Omental fat pad (tissue), 4 donors: ENCODE measurements around the gene NLRP8. TPM values are rescaled to one million over a fixed set of nuclear protein-coding genes. Genes with fewer than 3 reads are reported as not detected.

Experiments used
- ATAC-seq: fragments of 150-250 bp; one replicate; pipeline ENCODE4 v1.9.1; 2016; ENCODE audit warnings: mild to moderate bottlenecking, moderate library complexity; ENCODE audit not compliant: low FRiP score
- DNase-seq: peaks from one replicate; pipeline ENCODE4 v3.0.0-alpha.2; 2019; ENCODE audit warnings: low spot score
- total RNA-seq, 4 donors: library from RNA; depleted of rRNA; stranded (reverse); fragments of >200 nt; gene quantifications; one replicate each; pipeline ENCODE4 v1.1.0, GENCODE V29; 2016
- TF ChIP-seq, protein P1 (sequence below), 3 donors: fragments of 450-650 bp; IDR thresholded peaks; one replicate each; pipeline ENCODE4 v1.5.1; 2016 to 2017; ENCODE audit warnings: antibody characterized with exemption in 3 of 3, mild to moderate bottlenecking in 3 of 3, moderate library complexity in 2 of 3

Gene NLRP8
- total RNA-seq, 4 donors from 2014 or later = not detected

DNA sequence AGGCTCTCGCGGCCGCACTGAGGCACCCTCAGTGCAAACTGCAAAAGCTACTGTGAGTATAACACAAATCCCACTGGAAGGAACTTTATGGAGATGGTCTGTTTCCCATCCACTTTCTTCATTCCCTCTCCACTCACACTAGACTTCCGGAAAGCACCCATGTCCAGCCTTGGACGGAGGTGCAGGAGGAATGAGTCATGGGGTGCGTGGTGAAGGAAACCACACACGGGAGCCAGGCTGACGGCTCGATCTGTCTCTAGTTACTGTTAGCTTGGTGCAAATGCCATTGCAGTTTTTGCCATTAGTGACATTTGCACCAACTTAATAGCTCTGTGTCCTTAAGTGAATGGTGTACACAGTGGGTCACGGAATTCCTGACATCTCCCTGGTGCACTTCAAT lies 14.6 kb downstream of the NLRP8 start:
- TF ChIP-seq, protein P1, sequence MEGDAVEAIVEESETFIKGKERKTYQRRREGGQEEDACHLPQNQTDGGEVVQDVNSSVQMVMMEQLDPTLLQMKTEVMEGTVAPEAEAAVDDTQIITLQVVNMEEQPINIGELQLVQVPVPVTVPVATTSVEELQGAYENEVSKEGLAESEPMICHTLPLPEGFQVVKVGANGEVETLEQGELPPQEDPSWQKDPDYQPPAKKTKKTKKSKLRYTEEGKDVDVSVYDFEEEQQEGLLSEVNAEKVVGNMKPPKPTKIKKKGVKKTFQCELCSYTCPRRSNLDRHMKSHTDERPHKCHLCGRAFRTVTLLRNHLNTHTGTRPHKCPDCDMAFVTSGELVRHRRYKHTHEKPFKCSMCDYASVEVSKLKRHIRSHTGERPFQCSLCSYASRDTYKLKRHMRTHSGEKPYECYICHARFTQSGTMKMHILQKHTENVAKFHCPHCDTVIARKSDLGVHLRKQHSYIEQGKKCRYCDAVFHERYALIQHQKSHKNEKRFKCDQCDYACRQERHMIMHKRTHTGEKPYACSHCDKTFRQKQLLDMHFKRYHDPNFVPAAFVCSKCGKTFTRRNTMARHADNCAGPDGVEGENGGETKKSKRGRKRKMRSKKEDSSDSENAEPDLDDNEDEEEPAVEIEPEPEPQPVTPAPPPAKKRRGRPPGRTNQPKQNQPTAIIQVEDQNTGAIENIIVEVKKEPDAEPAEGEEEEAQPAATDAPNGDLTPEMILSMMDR (IDR thresholded peaks at IDR 0.05) = no peak
- no peak for ATAC-seq

DNA sequence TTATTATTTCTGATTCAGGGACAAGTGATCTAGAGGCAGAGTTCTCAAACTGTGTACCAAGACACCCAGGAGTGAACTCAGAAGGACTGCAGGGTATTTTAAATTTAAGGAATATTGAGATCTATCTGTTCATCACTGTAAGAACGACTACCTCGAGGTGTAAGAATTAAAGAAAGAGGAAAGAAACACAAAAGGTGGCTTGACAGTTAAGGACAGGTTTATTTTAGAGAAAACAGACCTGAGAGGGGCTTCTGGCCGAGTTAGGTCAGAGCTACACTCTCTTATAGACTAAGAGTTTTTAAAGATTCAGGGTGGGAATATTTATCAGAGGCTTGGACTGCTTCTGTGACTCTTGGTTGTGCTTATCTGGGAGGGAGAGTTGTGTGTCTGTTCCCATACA lies 26.4 kb downstream of the NLRP8 start:
- no peak for ATAC-seq
- TF ChIP-seq, protein P1 (IDR thresholded peaks at IDR 0.05) = no peak
- no peak for DNase-seq

More for the DNA sequence above, 14.6 kb downstream of the NLRP8 start:
- no peak for DNase-seq

DNA sequence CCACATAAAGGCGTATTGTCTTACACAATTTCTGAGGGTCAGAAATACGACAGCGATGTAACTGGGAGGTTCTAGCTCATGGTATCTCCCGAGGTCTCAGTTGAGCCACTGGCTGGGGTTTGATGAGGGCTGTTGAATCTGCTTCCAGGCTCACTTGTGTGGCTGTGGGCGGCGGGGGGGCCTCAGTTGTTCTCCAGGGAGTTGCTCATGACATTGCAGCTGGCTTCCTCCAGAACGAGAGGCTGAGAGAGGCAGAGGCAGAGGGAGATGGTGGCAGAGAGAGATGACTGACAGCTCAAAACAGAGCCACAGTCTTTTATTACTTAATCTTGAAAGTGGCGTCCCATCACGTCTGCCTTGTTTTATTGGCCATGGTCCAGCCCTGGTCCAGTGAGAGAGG lies 32.8 kb downstream of the NLRP8 start:
- ATAC-seq (no peak), DNase-seq (no peak)
- TF ChIP-seq, protein P1 (IDR thresholded peaks at IDR 0.05) = no peak

DNA sequence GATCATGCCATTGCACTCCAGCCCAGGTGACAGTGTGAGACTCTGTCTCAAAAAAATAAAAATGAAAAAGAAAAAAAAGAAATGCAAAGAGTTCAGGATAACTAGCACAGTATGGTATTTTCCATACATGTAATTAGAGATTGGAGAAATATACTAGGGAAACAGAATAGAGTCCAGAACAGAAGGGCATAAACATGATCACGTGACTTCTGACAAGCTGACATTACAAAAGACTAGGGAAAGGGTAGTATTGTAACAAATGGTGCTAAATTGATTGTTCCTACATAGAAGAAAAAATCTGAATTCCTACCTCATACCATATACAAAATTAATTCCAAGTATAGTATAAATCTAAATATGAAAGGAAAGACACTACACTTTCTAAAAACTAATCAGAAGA lies 37.6 kb downstream of the NLRP8 start:
- DNase-seq = no peak
- ATAC-seq = no peak
- TF ChIP-seq, protein P1 (IDR thresholded peaks at IDR 0.05) = no peak

DNA sequence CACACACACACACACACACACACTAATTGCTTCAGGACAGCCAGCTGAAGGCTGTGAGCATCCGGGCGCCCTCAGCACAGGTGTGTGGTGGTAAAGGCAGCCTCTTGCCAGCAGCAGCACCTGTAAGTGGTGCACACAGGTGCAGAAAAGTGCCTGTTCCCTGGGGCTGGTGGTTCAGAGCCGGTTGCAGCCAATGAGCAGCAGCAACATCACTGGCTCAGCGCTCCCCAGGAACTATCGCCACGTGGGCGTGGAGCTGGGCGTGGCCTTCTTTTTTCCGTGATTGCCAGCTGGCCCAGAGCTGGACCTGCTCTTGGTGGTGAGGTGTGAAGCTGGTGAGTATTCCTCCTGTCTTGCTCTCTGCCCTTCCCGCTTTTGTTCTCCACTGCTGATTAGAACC lies 38.9 kb downstream of the NLRP8 start, which contains the start of gene NLRP5:
Gene NLRP5, plus strand, starts transcription at position 289 of the 400 bp plus-strand sequence.
- TF ChIP-seq, protein P1 (IDR thresholded peaks at IDR 0.05) = no peak
- DNase-seq = no peak
- no peak for ATAC-seq

DNA sequence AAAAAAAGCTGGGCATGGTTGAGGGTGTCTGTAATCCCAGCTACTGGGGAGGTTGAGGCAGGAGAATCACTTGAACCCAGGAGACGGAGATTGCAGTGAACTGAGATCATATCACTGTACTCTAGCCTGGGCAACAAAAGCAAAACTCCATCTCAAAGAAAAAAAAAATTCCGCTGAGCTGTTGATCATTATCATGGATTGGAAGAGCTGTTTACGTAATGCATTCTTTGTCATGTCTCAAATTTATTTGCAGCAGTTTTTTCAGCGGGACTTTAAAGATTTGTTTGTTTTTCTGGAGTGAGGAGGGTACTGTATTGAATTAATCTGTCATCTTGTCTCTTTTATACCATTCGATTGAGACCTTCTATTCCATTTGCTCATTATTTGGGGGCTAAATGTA lies 43.2 kb downstream of the NLRP8 start:
- DNase-seq = no peak
- TF ChIP-seq, protein P1 (IDR thresholded peaks at IDR 0.05) = no peak
- no peak for ATAC-seq

DNA sequence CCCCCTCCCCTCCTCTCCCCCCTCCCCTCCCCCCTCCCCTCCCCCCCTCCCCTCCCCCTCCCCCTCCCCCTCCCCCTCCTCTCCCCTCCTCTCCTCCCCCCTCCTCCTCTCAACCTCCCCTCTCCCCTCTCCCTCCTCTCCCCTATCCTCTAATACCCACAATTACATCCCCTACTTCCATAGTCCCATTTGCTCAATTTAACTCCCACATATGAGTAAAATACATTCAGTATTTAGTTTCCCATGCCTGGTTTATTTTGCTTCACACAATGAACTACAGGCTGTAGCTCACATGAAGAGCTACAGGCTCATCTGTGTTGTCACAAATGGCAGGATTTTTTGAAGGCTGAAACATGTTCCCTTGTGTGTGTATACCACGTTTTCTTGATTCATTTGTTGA lies 45.9 kb downstream of the NLRP8 start:
- TF ChIP-seq, protein P1 (IDR thresholded peaks at IDR 0.05) = no peak
- ATAC-seq = no peak
- no peak for DNase-seq
